ENCODE data around the gene HERC6.

Gene HERC6

DNA sequence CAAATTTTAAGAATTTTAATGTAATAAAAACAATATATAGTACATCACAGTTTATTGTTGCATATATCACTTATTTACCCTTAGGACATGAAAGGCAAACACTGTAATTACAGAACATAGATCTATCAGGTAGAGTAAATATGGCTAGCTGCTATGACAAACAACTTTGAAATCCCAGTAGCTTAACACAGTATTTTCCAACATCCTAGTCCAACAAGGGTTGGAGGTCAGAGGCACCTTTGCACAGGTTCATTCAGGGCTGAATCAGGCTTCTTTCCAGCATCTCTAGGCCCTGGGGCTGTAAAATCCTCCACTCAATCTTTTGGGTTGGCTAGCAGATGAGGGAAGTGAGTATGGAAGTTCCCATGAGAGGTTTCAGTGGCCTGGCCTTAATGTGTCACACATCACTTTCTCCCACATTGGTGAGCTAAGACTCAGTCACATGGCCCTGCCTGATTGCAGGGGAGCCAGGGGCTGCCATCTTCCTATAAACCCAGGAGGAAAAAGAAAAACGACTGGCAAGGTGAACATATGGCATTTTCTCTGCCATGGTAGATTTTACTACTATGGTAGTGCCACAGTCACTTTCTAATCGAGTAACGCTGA lies 32.9 kb downstream of the HERC6 start:
- Histone ChIP-seq H3K27ac (ENCODE audit: low read length) (no peak overlapping the region), H3K9me3 (replicated peaks; ENCODE audit: insufficient read depth, low read length) (no peaks in the 10 kb centered on the region), H3K9ac (ENCODE audit: low read length) (no peak overlapping the region), H3K27me3 (replicated peaks; ENCODE audit: insufficient read depth, low read length) (no peaks in the 10 kb centered on the region), H3K36me3 (replicated peaks; ENCODE audit: insufficient read depth, low read length) (no peaks in the 10 kb centered on the region), H3K9me2 (replicated peaks; ENCODE audit: insufficient read depth, low read length) (no peaks in the 10 kb centered on the region), H3K4me2 (ENCODE audit: low read depth, low read length) (no peak overlapping the region), H3F3A (ENCODE audit: insufficient read depth, low read length) (no peaks in the 10 kb centered on the region), H4K20me1 (ENCODE audit: insufficient read depth, low read length) (no peaks in the 10 kb centered on the region), H3K79me2 (ENCODE audit: low read length) (no peaks in the 10 kb centered on the region), H3K4me3 (ENCODE audit: low read length) (no peak overlapping the region), H2AFZ (ENCODE audit: low read length) (no peak overlapping the region), H3K4me1 (ENCODE audit: low read length) (no peaks in the 10 kb centered on the region)
- TF ChIP-seq EZH2phosphoT487 (IDR thresholded peaks at IDR 0.05; ENCODE audit: low read length) (no peak), EZH2 (optimal IDR thresholded peaks at IDR 0.05; ENCODE audit: low read depth, low read length) (no peak)
- TF ChIP-seq, protein P1, sequence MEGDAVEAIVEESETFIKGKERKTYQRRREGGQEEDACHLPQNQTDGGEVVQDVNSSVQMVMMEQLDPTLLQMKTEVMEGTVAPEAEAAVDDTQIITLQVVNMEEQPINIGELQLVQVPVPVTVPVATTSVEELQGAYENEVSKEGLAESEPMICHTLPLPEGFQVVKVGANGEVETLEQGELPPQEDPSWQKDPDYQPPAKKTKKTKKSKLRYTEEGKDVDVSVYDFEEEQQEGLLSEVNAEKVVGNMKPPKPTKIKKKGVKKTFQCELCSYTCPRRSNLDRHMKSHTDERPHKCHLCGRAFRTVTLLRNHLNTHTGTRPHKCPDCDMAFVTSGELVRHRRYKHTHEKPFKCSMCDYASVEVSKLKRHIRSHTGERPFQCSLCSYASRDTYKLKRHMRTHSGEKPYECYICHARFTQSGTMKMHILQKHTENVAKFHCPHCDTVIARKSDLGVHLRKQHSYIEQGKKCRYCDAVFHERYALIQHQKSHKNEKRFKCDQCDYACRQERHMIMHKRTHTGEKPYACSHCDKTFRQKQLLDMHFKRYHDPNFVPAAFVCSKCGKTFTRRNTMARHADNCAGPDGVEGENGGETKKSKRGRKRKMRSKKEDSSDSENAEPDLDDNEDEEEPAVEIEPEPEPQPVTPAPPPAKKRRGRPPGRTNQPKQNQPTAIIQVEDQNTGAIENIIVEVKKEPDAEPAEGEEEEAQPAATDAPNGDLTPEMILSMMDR (IDR thresholded peaks at IDR 0.05; ENCODE audit: low read length), result no peak
- no peak for DNase-seq

DNA sequence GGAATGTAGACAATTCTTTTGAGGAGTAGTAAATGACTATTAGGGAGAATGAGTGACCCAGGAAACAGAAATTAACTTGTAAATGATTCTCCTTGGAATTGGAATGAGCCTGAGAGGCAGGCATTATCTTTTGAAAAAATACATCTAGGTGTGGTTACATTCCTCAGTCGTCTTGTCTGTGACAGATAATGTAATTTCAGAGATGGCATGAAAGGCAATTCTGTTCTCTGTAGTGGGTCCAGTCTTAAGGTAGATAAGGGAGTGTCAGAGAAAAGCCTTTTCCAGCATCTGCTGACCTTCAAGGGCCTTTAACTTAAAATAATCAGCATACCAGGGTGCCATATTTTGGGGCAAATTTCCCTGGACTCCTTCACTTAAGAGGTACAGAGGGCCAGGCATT lies 35.1 kb downstream of the HERC6 start:
- Histone ChIP-seq H3K9me3 (replicated peaks; ENCODE audit: insufficient read depth, low read length) (no peaks in the 10 kb centered on the region), H3K4me3 (ENCODE audit: low read length) (no peak overlapping the region), H4K20me1 (ENCODE audit: insufficient read depth, low read length) (no peaks in the 10 kb centered on the region), H3K4me2 (ENCODE audit: low read depth, low read length) (no peak overlapping the region), H3K27me3 (replicated peaks; ENCODE audit: insufficient read depth, low read length) (no peaks in the 10 kb centered on the region), H3K4me1 (ENCODE audit: low read length) (no peaks in the 10 kb centered on the region), H3K36me3 (replicated peaks; ENCODE audit: insufficient read depth, low read length) (no peaks in the 10 kb centered on the region), H3K9me2 (replicated peaks; ENCODE audit: insufficient read depth, low read length) (no peaks in the 10 kb centered on the region), H3K27ac (ENCODE audit: low read length) (no peak overlapping the region), H3K9ac (ENCODE audit: low read length) (no peak overlapping the region), H2AFZ (ENCODE audit: low read length) (no peak overlapping the region), H3F3A (ENCODE audit: insufficient read depth, low read length) (no peaks in the 10 kb centered on the region), H3K79me2 (ENCODE audit: low read length) (no peaks in the 10 kb centered on the region)
- no peak for DNase-seq
- TF ChIP-seq EZH2phosphoT487 (IDR thresholded peaks at IDR 0.05; ENCODE audit: low read length) (no peak), EZH2 (optimal IDR thresholded peaks at IDR 0.05; ENCODE audit: low read depth, low read length) (no peak)
- TF ChIP-seq, protein P1 (IDR thresholded peaks at IDR 0.05; ENCODE audit: low read length), result no peak

DNA sequence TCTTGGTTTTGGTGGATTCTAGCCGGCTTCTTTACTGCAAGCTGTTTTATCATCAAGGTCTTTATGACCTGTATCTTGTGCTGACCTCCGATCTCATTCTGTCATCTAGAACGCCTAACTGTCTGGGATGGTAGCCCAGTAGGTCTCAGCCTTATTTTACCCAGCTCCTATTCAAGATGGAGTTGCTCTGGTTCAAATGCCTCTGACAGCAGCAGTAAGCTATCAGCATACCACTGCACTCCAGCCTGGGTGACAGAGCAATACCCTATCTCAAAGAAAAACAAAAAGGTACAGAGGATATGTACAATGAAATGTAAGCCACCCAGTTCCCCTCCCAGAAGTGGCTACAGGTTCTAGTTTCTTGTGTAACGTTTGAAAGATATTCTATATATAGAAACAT lies 36.1 kb downstream of the HERC6 start:
- TF ChIP-seq, protein P1 (IDR thresholded peaks at IDR 0.05; ENCODE audit: low read length), result no peak
- no peak for TF ChIP-seq EZH2phosphoT487 (IDR thresholded peaks at IDR 0.05; ENCODE audit: low read length)
- no peak for TF ChIP-seq EZH2 (optimal IDR thresholded peaks at IDR 0.05; ENCODE audit: low read depth, low read length)
- no peaks in the 10 kb centered on the region for H3K27me3 ChIP-seq (replicated peaks; ENCODE audit: insufficient read depth, low read length)
- no peaks in the 10 kb centered on the region for H3F3A ChIP-seq (ENCODE audit: insufficient read depth, low read length)
- no peaks in the 10 kb centered on the region for H3K79me2 ChIP-seq (ENCODE audit: low read length)
- peaks cover 7% of the 10 kb centered on the region for H3K4me1 ChIP-seq (ENCODE audit: low read length)
- no peaks in the 10 kb centered on the region for H3K36me3 ChIP-seq (replicated peaks; ENCODE audit: insufficient read depth, low read length)
- no peak overlapping the region for H3K27ac ChIP-seq (ENCODE audit: low read length)
- H3K4me3 ChIP-seq (ENCODE audit: low read length), result no peak overlapping the region
- DNase-seq, result no peak
- no peaks in the 10 kb centered on the region for H3K9me2 ChIP-seq (replicated peaks; ENCODE audit: insufficient read depth, low read length)
- H3K9ac ChIP-seq (ENCODE audit: low read length), result no peak overlapping the region
- H3K9me3 ChIP-seq (replicated peaks; ENCODE audit: insufficient read depth, low read length), result no peaks in the 10 kb centered on the region
- no peaks in the 10 kb centered on the region for H4K20me1 ChIP-seq (ENCODE audit: insufficient read depth, low read length)
- no peak overlapping the region for H3K4me2 ChIP-seq (ENCODE audit: low read depth, low read length)
- no peak overlapping the region for H2AFZ ChIP-seq (ENCODE audit: low read length)

Measured in MM.1S (cell line).